Left kidney (tissue), 2 donors: Measurements from ENCODE around the gene SLAMF1. TPM values are rescaled to one million over a fixed set of nuclear protein-coding genes. Genes with fewer than 3 reads are reported as not detected.
"Not testable (repeated sequence)": the region's sequence is repeated elsewhere in the genome, so short reads cannot be mapped to it uniquely, and the experiment has no call there.

Experiments
- DNase-seq: peaks from one replicate; pipeline ENCODE4 v3.0.0-alpha.2; 2013
- polyA plus RNA-seq: library from polyadenylated mRNA; unstranded; fragments of 120-200 nt; gene quantifications from one replicate; pipeline ENCODE4 v1.2.1, GENCODE V29; 2013; ENCODE audit not compliant: insufficient read length

SLAMF1 gene
- polyA plus RNA-seq, 1 donor = not detected

- DNase-seq = no peak
Observed at GRCh38 chr1:160560045-160560705, 86.7 kb downstream of the SLAMF1 start.

GRCh38 chr1:160559437-160559836, 87.4 kb downstream of the SLAMF1 start:
- DNase-seq = not testable (repeated sequence)

GRCh38 chr1:160558660-160559380, 88.0 kb downstream of the SLAMF1 start:
- no peak for DNase-seq

Other genes starting within 250 kb of the SLAMF1 start
- gene VANGL2, start 246.5 kb downstream of the SLAMF1 start, polyA plus RNA-seq = 39.3 TPM
- gene SLAMF6, start 123.8 kb downstream of the SLAMF1 start, polyA plus RNA-seq = 0.13 TPM
- 1.1 TPM for gene CD84, start 67.5 kb downstream of the SLAMF1 start, polyA plus RNA-seq
- gene CD48, start 64.8 kb upstream of the SLAMF1 start, polyA plus RNA-seq = 0.80 TPM
- 0.53 TPM for gene SLAMF7, start 92.2 kb upstream of the SLAMF1 start, polyA plus RNA-seq
- gene LY9, start 149.1 kb upstream of the SLAMF1 start, polyA plus RNA-seq = 0.32 TPM
- 0.15 TPM for gene CD244, start 215.8 kb upstream of the SLAMF1 start, polyA plus RNA-seq
- gene ITLN1, start 238.1 kb upstream of the SLAMF1 start, polyA plus RNA-seq = 1.6 TPM